Measurements from ENCODE around the gene RAF1.
"Not testable (repeated sequence)": the region's sequence is repeated elsewhere in the genome, so short reads cannot be mapped to it uniquely, and the experiment has no call there.

- not testable (repeated sequence) for TF ChIP-seq CTCF, POLR2A (IDR thresholded peaks at IDR 0.05)
Measured at GRCh38 chr3:12624964-12625363, 39.0 kb downstream of the RAF1 start.

Measured in tibial nerve (tissue), 3 donors.